AG20443 (cell line): ENCODE measurements around the gene RFC5.
"Not testable (repeated sequence)": the region's sequence is repeated elsewhere in the genome, so short reads cannot be mapped to it uniquely, and the experiment has no call there.

ENCODE experiments used
- DNase-seq: peaks from one replicate; pipeline ENCODE4 v3.0.0; 2012; ENCODE audit warnings: low spot score, mixed read lengths

Gene RFC5

GRCh38 chr12:118015944-118016343 is 559 bp upstream of the RFC5 start:
- peak; percentile 12 for DNase-seq

DNA sequence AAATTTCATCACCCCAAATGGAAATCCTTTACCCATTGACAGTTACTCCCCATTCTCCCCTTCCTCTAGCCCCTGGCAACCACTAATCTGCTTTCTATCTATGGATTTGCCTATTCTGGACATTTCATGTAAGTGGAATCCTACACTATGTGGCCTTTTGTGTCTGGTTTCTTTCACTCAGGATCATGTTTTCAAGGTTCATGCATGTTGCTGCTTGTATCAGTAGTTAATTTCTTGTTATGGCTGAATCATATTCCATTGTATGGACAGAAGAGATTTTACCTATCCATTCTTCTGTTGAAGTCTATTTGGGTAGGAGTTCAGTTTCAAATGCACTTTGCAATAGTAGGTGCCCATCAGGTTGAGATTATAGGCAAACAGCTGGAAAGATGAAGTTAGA is 1.4 kb downstream of the RFC5 start:
- DNase-seq = no peak

DNA sequence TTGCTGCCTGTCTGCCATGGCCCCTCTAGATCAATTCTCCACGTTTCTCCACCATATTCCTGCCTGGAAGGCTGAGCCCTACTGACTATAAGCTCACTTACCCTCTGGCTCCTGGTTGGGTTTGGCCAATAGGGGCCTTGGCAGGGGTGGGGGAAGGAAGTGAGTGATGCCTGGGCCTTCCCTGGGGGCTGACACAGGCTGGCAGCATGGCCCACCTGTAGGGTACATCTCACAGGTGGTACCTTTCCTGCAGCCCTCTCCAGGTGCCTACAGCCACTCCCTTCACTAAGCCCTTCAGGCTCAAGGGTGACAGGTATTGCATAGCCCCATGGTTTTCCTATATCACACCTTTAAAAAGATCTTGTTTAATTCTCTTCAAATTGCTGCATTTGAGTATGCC is 3.5 kb downstream of the RFC5 start:
- DNase-seq = no peak

GRCh38 chr12:118022097-118022727 is 5.7 kb downstream of the RFC5 start:
- DNase-seq = not testable (repeated sequence)

DNA sequence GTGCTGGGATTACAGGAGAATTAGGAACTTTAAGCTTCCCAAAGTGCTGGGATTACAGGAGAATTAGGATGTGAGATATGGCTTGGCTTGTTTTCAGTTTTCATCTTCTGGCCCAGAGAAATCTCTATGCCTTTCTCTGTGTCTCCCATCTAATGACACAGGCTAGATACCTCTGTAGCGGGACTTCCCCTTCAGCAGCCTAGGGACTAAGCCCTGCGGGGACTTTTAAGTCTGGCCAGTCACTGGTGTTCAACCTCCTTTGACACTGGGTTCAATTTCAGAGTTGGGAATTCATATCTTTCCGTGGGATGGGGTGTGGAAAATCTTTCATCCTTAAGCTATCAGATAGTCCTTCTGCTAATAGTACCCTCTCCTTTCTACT is 6.2 kb downstream of the RFC5 start:
- no peak for DNase-seq

GRCh38 chr12:118023301-118023860 is 6.9 kb downstream of the RFC5 start:
- DNase-seq = no peak

DNA sequence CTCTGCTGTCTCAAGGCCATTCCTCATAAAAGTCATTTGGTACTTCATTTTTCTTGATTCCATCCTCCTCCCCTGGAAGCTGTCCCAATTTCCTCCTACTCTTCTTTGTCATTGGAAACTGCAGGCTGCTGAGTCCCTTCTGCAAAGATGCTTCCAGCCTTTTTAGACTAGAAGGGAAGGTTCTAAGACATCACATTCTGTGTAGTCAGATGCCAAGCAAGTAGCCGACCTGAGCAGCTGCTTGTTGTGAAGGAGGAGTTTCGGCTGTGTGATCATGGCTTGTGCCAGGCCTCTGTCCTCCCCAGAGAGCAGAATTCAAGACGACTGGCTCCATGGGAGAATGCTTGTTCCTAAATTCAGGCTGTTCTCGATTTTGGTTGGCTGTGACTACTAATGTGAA is 8.7 kb downstream of the RFC5 start:
- no peak for DNase-seq

DNA sequence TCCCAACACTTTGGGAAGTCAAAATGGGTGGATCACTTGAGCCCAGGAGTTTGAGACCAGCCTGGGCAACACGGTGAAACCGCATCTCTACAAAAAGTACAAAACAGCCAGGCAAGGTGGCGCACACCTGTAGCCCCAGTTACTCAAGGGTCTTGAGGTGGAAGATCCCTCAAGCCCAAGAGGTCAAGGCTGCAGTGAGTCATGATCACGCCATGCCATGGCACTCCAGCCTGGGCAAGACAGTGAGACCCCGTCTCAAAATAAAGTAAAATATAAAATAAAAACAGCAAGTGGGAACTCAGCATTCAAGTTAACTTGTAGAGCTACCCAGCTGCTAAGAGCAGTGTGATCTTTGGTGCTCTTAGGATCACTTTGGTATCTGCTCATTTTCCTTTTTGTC is 12.7 kb downstream of the RFC5 start:
- no peak for DNase-seq

DNA sequence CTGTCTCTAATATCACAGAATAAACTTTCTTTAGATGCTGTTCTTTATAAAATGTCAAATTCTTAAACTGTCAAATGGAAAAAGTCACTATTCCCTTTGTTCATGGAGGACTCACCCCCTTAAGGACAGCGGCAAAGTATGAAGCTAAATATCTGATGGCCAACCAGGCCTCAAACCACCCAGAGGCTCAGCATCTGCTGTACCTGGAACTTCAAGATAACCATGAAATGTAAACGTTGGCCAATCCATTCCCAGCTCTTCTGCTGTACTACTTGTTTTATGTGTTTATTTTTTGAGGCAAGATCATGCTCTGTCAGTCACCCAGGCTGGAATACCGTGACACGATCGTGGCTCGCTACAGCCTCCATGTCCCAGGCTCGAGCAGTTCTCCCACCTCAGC is 15.7 kb downstream of the RFC5 start:
- no peak for DNase-seq

- no peak for DNase-seq
Observed at GRCh38 chr12:118033323-118033722, 16.8 kb downstream of the RFC5 start.

DNA sequence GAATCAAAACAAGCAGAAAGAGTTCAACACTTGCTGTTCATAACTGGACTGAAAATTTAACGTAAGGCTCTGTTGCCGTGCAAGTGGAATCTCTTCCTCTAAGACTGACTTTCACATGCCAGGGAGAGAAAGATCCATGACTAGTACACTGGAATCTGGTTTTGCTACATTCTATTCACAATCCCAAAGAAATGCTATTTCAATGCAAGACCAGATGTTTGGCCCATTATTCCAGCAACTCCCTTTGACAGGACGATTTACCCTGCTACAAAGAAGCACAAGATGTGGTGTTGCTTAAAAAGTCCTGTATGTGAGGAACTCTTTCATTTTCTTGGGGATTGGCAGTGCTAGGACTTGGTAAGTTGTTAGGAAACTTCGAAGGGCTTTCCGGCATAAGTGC is 17.4 kb downstream of the RFC5 start:
- DNase-seq = peak; percentile 40

DNA sequence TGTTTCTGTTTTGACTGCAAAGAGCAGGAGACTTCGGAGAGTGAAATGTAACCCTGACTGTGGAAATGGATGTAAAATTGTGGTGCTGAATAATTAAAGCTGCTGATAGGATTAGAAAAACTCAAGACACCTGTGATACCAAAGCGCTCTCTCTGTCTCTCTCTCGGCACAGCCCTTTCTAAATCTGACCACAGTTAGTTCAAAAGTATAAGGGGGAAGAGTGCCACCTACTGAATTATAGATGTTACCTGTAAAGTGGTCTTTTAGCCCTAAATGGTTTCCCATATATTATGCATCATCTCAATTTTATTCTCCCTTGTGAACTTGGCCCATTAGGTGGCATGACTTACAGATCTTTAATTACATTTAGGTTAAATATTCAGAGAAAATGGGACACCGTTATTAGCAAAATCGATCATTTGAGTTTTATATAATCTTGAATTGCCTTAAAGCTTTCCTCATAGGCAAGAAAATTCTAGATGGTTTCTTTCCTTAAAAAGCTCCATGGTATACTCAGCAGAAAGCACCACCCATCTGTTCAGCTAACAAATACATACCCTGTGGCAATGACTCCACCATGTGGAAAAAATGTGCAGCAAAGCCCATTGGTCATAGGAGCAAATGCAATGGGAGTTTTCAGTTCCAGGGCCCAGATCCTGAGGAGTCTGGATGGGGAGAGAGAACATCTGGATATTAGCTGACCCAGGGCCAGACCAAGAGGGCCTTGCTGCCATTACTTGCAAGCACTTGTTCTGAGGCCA is 18.1 kb downstream of the RFC5 start:
- DNase-seq = peak; percentile 68

- DNase-seq = peak; percentile 37
Observed at GRCh38 chr12:118035190-118036041, 18.9 kb downstream of the RFC5 start.

- no peak for DNase-seq
Observed at GRCh38 chr12:118036672-118037411, 20.3 kb downstream of the RFC5 start.

DNA sequence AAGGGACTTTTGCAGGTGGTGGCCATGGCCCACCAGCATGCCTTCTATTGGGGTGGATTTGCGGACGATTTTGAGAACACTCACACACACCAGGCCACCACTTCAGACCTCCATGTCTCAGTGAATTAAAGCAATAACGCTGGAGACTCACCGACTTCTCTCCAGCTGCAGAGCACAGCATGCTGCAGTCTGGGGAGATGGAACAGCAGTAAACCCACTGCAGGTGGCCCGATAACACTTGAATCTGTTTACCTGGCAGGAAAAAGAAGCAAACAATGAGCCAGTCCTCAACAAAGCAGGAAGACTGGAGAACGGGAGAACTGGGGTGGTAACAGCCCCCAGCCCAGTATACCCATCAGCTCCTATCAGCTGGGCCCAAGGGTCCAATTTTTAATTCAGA is 21.6 kb downstream of the RFC5 start:
- DNase-seq = no peak

- DNase-seq = no peak
Observed at GRCh38 chr12:118042091-118042490, 25.6 kb downstream of the RFC5 start.

GRCh38 chr12:118044075-118044474 is 27.6 kb downstream of the RFC5 start:
- DNase-seq = no peak

DNA sequence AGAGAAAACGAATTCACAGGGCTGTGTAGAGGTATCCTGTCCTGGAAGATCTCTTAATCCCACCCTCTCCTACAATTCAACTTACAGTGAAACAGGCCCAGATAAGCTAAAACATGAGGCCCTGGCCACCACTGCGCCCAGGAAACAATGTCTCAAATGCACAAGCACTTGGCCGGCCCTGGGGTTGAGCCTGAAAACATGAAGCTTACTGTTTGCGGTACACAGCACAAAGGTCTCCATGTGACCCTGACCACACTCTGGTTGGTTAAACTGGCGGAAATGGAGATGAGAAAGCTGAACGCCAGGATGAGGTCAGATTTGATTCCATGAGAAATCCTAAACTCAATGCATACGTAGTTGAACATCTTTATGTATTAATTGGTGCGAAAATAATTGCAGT is 28.1 kb downstream of the RFC5 start:
- DNase-seq = no peak

GRCh38 chr12:118046430-118046829 is 29.9 kb downstream of the RFC5 start:
- DNase-seq = no peak

DNA sequence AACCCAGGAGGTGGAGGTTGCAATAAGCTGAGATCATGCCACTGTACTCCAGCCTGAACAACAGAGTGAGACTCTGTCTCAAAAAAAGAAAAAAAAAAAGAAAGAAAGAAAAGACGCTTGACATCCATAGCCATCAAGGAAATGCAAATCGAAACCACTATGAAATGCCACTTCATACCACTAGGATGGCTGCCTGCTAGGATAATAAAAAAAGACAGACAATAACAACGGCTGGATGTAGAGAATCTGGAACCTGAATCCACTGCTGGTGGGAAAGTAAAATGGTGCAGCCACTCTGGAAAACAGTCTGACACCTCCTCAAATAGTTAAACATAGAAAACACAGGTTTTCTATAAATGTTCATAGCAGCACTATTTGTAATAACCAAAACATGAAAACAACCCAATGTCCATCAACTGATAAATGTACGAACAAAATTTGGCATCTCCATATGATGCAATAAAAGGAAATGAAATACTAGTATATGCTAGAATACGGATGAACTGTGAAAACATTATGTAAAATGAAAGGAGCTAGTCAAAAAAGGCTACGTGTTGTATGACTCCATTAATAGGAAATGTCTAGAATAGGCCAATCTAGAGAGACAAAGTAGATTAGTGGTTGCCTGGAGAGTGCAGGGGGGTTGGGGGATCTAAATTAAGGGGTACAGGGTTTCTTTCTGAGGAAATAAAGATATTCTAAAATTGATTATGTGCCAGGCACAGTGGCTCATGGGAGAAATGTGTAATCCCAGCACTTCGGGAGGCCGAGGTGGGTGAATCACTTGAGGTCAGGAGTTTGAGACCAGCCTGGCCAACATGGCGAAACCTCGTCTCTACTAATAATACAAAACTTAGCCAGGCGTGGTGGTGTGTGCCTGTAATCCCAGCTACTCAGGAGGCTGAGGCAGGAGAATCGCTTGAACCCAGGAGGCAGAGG is 34.7 kb downstream of the RFC5 start:
- DNase-seq = no peak
